HG03103 (cell line): Measurements from ENCODE around the gene AFAP1.

Experiments used
- ATAC-seq: cut with Tn5 transposase; IDR thresholded peaks from one replicate; pipeline ENCODE4 v1.9.1; 2021; ENCODE audit warnings: low read depth; ENCODE audit not compliant: unreplicated experiment

The AFAP1 gene

DNA sequence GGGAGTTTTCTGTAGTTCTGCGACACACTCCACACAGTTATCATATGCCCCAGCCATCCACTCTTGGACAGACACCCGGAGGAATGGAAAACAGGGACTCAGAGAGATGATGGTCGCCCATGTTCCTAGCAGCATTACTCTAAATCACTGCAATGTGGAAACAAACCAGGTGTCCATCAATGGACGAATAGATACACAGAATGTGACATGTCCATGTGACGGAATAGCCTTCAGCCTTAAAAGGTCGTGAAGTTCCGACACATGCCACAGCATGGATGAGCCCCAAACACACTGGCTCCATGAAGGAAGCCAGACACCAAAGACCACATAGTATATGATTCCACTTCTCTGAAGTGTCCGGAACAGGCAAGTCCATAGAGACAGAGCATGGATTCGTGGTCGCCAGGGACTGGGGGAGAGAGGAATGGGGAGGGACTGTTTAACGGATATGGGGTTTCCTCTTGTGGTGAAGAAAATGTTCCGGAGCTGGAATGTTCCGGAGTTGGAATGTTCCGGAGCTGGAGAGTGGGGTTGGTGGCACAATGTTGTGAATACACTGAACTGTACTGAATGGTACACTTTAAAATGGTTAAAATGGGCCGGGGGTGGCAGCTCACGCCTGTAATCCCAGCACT is 28.7 kb upstream of the AFAP1 start:
- ATAC-seq: no peak

DNA sequence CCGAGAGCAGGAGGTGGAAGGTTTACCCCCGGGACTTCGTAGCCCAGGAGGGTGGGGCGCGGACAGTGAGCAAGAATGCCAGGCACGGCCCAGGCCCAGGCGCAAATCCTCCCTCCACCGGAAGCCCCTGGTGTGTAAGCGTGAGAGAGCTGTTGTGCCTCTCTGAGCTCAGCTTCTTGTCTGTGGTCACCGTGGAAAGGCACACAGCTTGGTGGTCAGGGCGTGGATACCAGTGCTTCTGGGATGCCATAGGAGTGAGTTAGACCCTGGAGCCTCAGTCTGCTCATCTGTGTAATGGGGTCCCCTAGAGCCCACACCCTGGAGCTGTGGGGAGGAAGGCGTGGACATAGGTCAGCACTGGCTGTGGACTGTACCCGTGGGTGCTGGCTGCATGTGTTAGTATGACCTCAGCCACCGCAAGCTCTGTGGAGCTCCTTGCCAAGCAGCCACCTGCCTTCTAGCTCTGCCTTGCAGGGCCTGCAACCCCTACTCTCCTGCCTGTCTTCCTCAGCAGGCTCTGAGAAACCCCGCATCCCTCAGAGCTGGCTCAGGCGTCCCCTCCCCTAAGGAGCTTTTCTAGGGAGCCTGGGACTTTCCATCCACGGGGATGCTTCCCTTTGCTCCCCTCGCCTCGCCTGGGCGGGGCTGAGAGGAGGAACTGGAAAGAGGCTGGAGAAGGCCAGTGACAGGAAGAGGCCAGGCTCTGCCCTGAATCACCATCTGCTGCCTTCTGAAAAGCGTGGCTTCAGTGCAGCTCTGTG is 28.0 kb upstream of the AFAP1 start:
- ATAC-seq: no peak

DNA sequence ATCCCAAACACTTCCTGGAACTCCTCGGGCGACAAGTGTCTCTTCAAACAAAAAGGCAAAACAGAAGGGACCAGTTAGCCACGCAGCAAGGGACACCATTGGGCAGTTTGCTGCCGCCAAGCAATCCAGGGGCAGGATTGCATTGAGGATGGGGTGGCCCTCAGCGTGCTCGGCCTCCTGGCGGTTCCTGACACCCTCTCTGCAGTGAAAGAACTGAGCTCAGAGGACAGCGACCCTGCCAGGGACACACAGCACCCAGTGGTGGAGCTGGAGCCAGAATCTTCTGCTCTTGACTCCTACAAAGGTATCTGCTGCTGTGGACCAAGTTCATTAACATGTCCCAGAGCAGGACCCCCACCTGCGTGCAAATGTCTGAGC is 27.4 kb upstream of the AFAP1 start:
- ATAC-seq: no peak

DNA sequence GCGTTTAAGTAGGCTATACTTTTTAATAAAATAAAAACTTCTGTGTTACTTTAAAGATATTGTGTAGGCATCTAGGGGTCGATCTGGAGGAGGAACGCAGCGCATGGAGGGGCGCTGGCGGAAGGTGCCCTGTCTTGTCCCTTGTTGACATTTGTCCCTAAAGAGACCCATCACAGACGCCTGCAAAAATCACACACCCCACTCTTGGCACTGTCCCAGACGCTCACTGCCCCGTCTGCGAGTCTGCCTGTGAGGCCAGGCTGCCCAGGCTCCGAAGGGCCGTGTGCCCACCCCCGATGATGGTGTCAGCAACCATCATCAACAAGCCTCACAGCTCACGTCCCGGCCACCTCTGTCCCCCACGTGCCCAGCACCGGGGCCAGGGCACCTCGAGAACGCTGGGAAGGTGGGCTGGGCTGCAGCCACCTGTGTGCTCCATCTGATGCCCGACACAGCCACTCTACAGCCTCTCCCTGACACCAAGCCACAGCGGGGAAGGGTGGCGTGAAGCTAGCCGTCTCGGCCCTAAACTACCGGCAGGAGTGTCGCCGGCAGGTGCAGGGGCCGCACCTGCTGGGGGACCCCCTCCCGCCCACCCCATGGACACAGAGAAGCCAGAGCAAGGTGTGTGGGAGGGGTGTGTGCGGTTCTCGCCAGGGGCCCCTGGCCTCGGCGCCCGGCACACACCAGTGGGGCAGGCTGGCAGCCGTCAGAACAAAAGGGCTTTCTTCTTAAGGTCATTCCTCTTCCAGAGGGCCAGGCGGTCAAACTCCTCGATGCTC is 26.8 kb upstream of the AFAP1 start:
- ATAC-seq: no peak

DNA sequence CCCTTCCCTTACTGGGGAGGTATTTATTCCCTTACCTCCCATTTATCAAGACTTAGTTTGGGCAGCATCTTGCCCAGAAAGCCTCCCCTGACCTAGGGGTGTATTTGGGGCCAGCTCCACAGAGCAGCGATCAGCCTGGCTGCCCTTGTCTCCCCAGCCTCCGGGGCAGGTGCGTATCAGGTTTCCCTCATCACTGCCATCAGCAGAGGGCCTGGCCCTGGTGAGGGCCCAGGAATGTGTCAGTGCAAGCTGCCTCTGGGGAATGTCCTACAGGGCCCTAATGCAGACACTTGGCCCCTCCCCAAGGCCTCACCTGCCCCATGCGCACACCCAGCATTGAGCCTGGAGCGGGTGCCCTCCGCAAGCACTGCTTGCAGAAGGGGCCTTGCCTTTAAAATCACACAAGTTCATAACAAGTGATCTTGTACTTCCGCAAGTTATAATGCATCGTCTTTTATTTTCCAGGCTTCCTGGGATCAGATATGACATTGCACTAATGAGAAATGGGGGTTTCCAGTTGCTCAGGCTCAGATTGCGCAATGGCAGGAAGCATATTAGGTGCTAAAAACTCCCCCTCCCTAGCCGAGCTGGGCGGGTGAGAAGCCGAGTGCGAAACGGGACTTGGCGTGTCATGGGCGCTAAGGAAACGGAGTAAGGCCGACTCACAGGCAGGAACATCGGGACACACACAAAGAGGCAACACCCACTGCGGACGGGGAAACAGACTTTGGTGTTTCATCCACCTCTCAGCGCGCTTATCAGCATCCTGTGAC is 25.4 kb upstream of the AFAP1 start:
- no peak for ATAC-seq

DNA sequence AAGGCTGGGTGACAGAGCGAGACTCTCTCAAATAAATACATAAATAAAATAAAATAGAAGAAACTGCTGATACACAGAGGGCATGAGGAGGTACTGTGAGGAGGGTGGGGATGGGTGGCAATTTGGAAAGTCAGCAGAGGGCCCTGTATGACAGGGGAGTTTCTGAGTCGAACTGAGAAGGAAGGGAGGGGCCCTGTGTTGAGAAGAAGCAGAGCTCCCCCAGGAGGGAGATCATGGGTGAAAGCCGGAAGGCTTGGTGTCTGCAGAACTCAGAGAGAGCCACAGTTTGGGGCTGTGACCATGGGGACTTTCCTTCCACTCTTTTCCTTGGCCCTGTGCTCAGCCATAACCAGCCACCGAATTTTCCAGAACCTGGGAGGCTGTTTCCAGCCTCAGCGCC is 24.8 kb upstream of the AFAP1 start:
- ATAC-seq: no peak

DNA sequence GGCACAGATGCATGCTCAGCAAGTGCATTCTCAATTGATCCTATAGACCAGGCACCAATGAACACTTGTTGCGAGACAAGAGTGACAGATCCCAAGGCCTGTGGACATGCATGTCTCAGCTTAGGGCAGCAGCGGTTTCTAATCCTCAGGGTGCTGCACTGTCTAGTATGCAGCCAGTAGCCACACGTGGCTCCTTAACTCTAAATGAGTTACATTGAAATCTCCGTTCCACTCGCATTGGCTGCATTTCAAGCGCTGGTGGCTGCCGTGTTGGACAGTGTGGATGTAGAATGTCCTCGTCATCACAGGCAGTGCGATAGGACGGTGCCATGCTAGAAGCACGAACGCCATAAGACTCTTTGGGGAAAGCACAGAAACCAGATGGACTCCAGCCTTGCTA is 24.0 kb upstream of the AFAP1 start:
- ATAC-seq: no peak

DNA sequence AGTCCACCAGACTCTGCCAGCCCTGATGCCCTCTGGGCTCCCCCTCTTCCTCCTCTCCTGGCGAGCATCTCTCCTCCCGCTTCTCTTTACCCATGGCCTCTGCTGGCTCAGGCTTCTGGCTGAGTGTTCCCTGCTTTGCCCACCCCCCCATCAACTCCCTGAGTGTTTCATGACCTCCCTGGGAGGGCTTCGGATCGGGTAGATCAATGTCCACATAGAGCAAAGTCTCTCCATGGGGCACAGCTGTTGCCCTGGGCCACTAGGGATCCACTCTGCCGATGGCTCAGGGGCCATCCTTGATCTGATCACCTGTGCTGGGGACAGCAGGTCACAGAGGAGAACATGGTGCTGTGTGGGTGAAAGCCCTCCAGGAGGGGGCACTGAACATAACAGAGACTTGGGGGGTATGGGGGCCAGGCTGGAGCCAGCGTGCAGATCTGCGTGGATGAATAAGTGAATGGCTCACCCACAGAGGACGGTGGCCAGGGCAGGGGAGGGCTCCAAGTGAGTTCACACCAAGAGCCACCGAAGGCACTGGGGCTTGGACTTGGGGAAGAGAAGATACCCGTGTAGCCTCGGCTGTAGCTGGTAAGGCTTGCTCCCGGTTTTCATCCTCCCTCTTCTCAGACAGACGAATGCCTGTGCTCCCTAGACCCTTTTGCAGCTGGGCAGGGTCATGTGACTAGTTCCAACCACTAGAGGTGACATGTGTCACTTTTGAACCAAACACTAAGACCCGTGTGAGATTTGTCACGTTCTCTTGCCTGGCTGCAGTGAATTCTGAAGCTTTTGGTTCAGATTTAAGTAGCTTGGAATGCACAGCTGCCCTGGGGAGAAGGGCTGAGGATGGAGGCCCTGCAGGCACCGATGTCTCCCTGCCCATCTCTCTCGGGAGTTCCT is 23.2 kb upstream of the AFAP1 start:
- no peak for ATAC-seq

DNA sequence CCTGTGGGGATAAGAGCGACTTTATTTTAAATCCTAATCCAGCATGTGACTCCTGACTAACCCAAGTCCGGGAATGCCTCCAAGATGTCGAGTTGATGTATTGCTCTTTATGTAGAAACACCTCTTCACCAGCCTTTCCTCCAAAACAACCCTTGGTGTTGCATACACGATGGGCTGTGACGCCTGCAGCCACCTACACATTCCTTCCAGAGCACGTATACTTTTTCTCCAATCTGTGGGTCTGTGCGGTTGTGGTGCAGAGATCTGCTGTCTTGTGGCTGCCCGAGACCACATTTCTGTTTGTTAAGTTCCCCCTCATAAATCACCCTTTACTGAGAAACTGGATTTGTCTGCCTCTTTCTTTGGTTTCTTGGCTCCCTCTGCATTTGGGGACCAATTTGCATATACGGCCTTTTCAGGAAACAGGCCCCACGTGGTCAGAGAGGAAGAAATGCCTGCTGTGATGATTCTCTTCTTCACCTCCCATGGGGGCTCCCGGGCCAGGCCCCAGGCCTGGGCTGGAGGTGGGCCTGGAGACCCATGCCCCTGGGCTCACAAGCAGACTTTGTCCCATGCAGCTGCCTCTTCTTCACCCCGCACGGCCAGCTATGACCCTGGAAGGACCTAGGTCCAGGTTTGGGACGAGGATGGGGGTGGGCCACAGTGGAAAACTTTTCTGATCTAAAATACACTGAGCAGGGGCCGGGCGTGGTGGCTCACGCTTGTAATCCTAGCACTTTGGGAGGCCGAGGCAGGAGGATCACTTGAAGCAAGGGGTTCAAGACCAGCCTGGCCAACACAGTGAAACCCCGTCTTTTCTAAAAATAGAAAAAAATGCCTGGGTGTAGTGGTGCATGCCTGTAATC is 21.4 kb upstream of the AFAP1 start:
- peak; percentile 61 for ATAC-seq

DNA sequence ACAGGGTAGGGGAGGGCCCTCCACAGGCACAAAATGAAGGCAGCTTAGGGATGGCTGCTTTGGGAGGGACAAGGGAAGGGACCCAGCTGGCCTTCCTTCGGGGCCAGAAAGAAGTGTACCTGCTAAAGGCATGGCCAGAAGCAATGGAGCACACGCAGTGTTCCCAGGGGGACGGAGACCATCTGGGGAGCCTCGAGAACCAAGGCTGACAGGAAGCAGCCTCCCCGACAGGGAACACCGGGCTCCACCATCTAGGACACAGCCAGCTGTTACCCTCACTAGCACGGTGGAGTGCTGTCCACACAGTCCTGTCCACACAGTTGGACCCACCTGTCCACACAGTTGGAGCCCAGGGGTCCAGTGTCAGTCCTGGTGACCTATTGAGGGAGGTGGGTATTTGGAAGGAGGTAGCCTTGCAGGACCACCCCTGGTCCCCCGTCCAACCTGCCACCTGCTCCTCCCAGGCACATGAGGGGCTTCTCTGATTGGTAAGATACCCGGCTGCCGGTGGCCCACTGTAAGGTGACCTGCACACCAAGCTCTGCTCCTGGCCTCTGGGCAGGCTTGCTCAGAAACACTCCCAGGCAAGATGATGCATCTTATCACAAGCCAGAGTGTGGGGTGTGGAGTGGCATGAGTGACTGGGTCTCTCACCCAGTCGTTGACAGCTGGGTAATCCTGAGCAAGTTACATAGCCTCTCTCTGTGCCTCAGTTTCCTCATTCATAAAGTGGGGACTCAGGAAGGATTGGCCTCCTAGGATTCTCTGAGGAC is 20.5 kb upstream of the AFAP1 start:
- no peak for ATAC-seq

DNA sequence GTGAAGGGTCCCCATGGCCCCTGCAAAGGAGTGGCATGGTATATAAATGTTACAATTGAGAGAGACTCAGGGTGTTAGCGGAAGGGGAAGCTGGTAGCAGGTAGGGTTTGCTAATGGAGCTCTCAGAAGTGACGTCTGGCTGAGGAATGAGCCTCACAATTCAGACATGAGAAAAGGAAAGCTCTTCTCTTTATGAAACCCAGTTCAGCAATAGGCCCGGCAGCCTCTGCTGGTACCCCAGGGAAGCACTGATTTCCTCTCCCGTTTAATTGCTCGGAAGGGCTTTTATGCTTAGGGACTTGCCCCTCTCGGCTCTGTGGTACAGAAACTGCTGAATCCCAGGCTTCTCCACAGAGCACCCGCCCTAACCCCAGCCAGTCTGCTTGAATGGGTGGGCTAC is 19.4 kb upstream of the AFAP1 start:
- ATAC-seq: no peak

DNA sequence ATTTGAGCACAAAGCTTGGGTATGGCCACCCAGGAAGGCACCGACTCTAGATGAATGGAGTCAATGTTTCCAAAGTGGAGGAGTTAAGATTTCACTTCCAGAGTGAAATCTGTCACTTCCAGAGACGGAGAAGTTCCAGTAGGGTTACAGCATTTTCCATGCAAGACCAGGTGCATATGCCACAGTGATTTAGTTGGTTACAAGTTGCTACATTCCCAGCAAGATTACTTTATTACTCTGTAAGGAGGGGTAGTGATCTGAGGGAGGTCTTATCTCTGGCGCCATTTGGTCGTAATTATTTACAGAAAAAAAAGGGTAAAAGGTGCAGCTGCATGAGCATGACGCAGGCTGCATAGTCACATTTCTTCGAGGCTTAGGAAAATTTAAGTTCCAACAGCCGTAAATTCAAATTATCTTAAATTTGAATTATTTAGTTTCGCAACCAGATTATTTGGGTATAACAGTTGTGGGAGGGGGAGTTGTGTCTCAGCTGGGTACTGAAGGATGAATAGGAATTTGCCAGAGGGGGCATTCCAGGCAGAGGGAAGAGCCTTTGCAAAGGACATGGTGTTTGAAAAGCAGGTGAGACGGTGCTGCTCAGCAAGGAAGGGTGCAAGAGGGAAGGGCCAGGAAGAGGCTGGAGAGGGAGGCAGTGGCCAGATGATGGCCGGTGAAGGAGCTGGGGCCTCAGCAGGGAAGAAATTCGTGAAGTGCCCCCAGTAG is 17.4 kb upstream of the AFAP1 start:
- no peak for ATAC-seq

DNA sequence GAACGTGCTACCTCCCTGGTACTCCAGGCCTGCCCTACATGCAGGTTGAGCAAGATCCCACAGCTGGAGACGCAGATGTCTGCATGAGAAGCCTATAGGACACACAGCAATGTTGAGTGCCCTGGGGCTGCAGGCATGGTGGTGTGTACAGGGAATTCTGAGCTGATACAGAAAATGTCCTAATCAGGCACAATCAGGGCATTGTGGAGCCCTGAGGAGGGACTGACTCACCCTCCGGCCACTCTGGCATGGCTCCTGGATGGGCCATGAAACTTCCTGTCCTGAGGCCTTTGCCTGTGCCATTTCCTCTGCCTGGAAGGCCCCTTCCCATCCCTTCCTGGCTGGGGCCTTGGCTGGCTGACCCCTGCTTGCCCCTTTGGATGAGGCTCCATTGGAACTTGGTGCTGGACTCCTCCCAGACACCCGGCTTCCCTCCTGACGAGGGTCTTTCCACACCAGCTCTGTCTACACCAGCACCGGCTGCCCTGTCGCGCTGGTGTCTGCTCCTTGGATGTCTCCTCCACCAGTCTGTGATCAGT is 16.7 kb upstream of the AFAP1 start:
- no peak for ATAC-seq

DNA sequence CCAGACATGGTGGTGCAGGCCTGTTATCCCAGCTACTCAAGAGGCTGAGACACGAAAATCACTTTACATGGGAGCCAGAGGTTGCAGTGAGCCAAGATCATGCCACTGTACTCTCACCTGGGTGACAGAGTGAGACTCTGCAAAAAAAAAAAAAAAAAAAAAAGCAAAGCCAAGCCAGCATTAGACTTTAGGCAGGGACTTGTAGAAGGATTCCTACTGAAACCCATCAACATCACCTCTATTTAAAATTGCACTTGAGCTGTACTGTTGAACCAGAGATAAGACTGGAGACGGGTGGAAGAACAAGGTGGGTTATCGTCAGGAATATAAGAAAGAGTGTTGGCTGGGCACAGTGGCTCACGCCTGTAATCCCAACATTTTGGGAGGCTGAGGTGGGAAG is 15.7 kb upstream of the AFAP1 start:
- ATAC-seq: no peak

DNA sequence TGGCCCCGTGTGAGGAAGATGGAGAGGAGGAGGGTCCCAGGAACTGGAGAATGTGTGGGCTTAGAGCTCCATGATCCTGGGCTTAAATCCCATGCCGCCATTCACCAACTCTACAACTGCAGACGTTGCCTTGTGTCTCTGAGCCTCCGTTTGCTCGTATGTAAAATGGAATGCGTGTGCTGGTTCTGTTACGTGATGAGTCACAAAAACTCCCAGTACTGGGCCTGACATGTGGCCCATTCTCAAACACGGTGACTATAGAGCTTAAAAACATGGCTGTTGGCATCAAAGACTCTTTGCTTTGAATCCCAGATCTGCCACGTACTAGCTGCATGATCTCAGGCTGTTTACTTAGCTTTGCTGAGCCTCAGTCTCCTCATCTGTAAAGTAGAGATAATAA is 13.0 kb upstream of the AFAP1 start:
- ATAC-seq: no peak

DNA sequence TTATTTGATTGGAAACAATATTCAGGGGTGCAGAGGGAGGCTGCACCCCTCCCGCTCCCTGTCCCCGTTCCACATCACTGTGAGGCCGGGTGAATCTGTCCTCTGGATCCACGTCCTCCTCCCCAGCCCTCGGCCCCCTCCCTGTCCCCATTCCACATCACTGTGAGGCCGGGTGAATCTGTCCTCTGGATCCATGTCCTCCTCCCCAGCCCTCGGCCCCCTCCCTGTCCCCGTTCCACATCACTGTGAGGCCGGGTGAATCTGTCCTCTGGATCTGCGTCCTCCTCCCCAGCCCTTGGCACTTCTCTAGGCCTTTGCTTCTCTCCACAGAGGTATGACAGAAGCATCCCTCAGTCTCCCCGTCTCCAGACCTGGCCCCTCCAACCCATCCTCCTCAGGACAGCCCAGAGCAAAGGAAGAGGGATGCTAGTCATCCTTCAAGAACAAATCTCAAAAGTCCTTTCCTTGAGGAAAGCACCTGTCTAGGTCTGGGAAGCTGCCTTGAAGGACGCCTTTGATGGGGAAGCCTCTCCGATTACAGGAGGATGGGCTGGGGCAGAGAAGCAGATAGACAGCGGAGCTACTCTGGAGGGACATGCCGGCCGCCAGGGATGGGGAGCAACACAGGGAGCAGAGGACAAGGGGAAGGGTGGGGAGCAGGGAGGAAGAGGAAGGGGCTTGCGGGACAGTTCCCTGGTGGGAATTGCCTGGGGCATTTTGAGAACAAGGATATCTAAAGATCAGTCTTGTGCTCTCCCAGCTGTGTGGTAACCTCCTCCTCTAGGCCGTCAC is 10.8 kb upstream of the AFAP1 start:
- no peak for ATAC-seq

DNA sequence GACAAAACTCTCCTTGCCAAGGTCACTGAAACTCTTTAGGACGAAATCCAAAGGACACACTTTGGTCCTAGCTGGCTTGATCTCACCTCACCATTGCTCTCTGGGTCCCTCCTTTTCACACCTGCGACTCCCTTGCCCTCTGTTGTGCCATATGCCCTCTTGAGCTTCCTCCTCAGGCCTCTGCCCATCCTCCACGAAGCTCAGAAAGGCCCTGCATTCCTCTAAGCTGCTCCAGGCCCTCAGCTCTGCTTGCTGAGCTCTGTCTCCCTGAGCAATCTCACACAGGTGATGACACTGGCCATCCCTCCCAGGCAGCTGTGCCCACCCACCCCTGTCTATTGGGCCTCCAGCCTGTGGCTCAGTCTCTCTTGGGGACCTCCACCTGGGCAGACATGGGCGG is 10.1 kb upstream of the AFAP1 start:
- ATAC-seq: no peak
